Cardiac fibroblast (primary cell): Measurements from ENCODE around the gene HMCN2.
A peak's percentile ranks its signal among the peaks of the same experiment; 100 is the strongest.

Experiments
- DNase-seq, 2 donors: peaks; one replicate each; pipeline versions ENCODE4 v3.0.0 to v3.0.0-alpha.2; 2010; ENCODE audit warnings: low read depth in 2 of 2
- H3K4me3 ChIP-seq, 2 donors: replicated peaks in 1 of 2; 1 replicate in 1 of 2; 2 replicates in 1 of 2; pipeline ENCODE4 v1.5.1; 2011; ENCODE audit warnings: low read depth in 2 of 2, low read length in 2 of 2, mild to moderate bottlenecking in 2 of 2, moderate library complexity in 1 of 2
- CTCF ChIP-seq: IDR thresholded peaks from one replicate; pipeline ENCODE4 v1.5.1; 2011; ENCODE audit warnings: low read depth, mild to moderate bottlenecking, low read length, inconsistent platforms

The HMCN2 gene

GRCh38 chr9:130479587-130479986 lies 214.0 kb downstream of the HMCN2 start:
- DNase-seq, result no peak
- TF ChIP-seq CTCF, result no peak
- H3K4me3 ChIP-seq, result no peak overlapping the region

- peak; percentile 3 for TF ChIP-seq CTCF
- DNase-seq, result no peak
- no peak overlapping the region for H3K4me3 ChIP-seq
Measured at GRCh38 chr9:130480673-130481072, 215.1 kb downstream of the HMCN2 start.

GRCh38 chr9:130482463-130482862 lies 216.9 kb downstream of the HMCN2 start:
- DNase-seq, result no peak
- H3K4me3 ChIP-seq, result no peak overlapping the region
- TF ChIP-seq CTCF, result no peak

- no peak for DNase-seq
- H3K4me3 ChIP-seq, result no peak overlapping the region
- no peak for TF ChIP-seq CTCF
Measured at GRCh38 chr9:130483371-130483971, 217.9 kb downstream of the HMCN2 start.
